G401 (cell line): ENCODE measurements around the gene B3GNT9. TPM values are rescaled to one million over a fixed set of nuclear protein-coding genes. Genes with fewer than 3 reads are reported as not detected.

Experiments
- DNase-seq: peaks from one replicate; pipeline ENCODE4 v3.0.0-alpha.2; 2015; ENCODE audit warnings: low spot score
- in situ Hi-C: cut with HindIII; loops from 2 replicates; pipeline ENCODE4 v1.10.0; 2016; ENCODE audit warnings: low sequenced_read_pairs, mixed read lengths
- total RNA-seq: library from RNA; depleted of rRNA; stranded (reverse); fragments of >200 nt; shearing (Covaris generic); gene quantifications from 2 replicates; pipeline ENCODE4 v1.2.3, GENCODE V29; 2014; rRNA removed

The B3GNT9 gene, protein sequence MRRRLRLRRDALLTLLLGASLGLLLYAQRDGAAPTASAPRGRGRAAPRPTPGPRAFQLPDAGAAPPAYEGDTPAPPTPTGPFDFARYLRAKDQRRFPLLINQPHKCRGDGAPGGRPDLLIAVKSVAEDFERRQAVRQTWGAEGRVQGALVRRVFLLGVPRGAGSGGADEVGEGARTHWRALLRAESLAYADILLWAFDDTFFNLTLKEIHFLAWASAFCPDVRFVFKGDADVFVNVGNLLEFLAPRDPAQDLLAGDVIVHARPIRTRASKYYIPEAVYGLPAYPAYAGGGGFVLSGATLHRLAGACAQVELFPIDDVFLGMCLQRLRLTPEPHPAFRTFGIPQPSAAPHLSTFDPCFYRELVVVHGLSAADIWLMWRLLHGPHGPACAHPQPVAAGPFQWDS
- total RNA-seq, result 0.55 TPM in 1 of 2 replicates, not detected in the other

- DNase-seq, result no peak
- in situ Hi-C loops, result no loop called here
Measured at GRCh38 chr16:67150833-67151396, at the start of gene B3GNT9. Gene B3GNT9, minus strand, starts transcription at chr16:67150998. Its CDS starts 513 bp downstream, at chr16:67150485.

GRCh38 chr16:67200491-67200890, 49.7 kb upstream of the B3GNT9 start:
- in situ Hi-C loops, result no loop called here
- DNase-seq, result no peak

- in situ Hi-C loops, result no loop called here
- DNase-seq, result no peak
Measured at GRCh38 chr16:67199808-67200198, 49.0 kb upstream of the B3GNT9 start.

GRCh38 chr16:67199011-67199807, 48.4 kb upstream of the B3GNT9 start, which contains the start of gene ELMO3:
Gene ELMO3, plus strand, starts transcription at chr16:67199131. Its CDS starts 196 bp downstream, at chr16:67199327.
- DNase-seq, result no peak
- in situ Hi-C loops, result no loop called here

- peak; percentile 64 for DNase-seq
- in situ Hi-C loops, result no loop called here
Measured at GRCh38 chr16:67198238-67198734, 47.5 kb upstream of the B3GNT9 start.

DNA sequence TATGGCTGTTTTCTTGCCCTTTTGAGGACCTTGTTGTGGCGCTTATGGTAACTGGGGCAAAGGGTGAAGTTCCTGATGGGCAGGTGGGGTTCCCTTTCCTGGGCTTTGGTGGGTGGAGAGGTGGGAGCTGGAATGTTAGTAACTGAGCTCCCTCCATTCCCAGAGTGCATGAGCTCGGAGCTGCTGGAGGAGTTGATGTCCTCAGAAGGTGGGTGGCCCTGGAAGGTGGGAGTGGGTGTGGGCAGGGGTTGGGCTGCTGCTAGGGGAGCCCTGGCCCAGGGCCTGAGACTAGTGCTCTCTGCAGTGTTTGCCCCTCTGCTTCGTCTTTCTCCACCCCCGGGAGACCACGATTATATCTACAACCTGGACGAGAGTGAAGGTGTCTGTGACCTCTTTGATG, 46.9 kb upstream of the B3GNT9 start:
- DNase-seq, result no peak
- in situ Hi-C loops, result no loop called here

- DNase-seq, result no peak
- in situ Hi-C loops, result no loop called here
Measured at GRCh38 chr16:67196881-67197280, 46.1 kb upstream of the B3GNT9 start.

DNA sequence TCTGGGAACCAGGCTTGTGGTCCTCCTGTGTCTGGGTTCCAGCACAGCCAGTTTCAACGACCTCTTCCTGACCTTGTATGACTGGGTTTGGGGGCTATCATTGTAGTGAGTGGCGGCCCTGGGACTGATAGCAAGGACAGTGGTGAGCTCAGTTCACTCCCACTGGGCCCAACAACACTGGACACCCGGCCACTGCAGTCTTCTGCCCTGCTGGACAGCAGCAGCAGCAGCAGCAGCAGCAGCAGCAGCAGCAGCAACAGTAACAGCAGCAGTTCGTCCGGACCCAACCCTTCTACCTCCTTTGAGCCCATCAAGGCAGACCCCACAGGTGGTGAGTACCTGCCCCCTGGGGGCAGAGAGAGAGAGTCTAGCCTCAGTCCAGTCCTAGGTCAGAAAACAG, 44.9 kb upstream of the B3GNT9 start:
- no peak for DNase-seq
- in situ Hi-C loops, result no loop called here

DNA sequence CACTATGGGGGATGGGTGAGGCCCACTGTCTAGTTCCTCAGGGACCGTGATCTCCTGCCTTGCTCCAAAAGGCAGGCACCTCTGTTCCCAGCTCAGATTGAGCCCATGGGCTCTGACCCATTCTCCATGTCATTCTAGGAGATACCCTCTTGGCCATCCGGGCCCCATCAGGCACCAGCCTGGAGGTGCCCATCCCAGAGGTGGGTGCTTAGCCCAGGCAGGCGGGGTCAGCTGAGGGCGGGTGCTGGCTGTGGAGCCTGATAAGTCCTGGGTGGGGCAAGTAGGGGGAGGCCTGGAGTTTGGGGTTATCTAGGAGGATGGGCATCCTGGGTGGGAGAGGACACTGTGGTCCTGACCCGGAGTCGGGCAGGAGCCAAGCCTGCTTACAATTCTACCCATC, 43.5 kb upstream of the B3GNT9 start:
- DNase-seq, result no peak
- in situ Hi-C loops, result no loop called here

- no peak for DNase-seq
- in situ Hi-C loops, result no loop called here
Measured at GRCh38 chr16:67193536-67193935, 42.7 kb upstream of the B3GNT9 start.

- no peak for DNase-seq
- in situ Hi-C loops, result no loop called here
Measured at GRCh38 chr16:67192781-67193361, 42.1 kb upstream of the B3GNT9 start.

DNA sequence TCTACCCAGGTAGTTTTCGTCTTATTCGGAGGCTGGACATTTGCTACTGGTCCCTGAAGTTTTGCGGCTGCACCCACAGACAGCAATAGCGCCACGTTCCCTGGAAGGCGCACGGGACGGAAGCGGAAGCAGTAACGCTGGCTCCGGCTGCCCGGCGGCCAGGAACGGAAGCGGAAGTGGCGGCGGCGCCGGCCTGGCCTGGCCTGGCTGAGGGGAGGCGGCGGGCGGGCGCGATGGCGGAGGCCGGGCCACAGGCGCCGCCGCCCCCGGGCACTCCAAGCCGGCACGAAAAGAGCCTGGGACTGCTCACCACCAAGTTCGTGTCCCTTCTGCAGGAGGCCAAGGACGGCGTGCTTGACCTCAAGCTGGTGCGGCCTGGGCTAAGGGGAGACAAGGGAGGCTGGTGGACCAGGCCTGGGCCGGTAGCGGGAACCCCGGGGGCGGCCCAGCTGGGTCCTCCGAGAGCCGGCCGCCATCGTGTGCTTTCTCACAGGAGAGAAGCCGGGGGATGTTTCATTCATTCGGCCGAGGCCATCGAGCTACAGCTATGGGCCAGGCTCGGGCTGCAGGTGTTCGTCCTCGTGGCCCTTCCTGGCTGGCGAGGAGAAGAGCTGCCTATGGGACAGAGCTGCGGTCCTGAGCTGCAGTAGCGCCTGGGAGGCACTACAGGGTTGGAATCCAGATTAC, 41.3 kb upstream of the B3GNT9 start, which contains the start of gene E2F4:
TSS of gene E2F4 (plus strand) at position 161 of the 687 bp plus-strand sequence. CDS start at position 234, 73 bp downstream.
- peak; percentile 94 for DNase-seq
- in situ Hi-C loops, result no loop called here

DNA sequence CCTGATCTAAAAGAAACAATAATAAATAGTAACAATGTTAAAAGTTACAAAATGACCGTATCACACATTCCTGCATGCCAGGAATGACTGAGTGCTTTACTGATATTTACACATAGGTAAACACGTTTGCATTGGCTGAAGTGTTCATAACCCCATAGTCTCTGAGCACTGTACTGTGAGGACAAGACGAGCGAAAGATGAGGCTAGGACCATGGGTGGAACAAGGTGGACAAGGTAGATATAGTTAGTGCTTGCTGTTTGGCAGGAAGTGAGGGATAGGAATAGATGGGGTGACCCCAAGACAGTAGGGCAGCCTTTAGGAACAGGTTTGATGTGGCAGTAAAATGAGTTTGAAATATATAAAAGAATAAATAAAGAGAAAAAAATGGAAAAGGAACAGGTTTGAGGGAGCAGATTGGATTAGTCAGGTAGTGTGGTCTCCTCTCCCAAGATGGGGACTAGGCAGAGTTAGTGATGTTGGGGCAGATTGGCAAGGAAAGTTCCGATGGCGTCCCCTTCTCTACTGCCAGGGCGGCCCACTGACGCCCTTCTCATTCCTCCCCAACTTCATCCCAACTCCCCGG, 40.7 kb upstream of the B3GNT9 start:
- DNase-seq, result no peak
- in situ Hi-C loops, result no loop called here

DNA sequence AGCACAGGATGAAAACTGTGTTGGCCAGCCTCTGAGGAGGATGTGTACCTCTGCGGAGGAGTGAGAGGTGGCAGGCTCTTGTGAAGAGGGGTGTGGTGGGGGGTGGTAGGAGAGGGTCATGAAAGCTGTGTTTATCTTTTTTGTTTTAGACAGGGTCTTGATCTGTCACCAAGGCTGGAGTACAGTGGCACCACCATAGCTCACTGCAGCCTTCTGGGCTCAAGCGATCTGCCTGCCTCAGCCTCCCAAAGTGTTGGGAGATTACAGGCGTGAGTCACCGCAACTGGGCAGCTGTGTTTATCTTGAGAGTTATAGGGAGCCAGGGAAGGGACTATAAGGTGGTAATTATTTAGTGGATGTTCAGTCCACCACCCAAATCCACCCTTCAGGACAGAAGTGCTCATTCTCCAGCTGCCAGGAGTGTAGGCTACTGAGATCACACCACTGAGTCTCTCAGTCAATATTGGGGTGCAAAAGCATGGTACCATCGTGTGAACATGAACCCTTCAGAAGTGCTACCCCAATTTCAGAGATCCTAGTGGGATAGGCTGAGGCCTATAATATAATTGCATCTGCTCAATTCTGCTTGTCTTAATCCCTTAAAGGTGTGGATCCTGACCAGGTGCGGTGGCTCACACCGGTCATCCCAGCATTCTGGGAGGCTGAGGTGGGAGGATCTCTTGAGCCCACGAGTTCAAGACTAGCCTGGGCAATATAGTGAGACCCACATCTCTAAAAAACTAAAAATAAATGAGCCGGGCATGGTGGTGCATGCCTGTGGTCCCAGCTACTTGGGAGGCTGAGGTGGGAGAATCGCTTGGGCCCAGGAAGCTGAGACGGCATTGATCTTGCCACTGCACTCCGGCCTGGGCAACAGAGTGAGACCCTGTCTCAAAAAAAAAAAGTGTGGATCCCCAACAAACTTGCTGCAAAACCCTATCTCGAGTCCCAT, 39.9 kb upstream of the B3GNT9 start:
- in situ Hi-C loops, result no loop called here
- DNase-seq, result no peak

GRCh38 chr16:67190041-67190440, 39.2 kb upstream of the B3GNT9 start, which contains the start of gene EXOC3L1:
Gene EXOC3L1, minus strand, starts transcription at chr16:67190136. Its CDS starts 460 bp downstream, at chr16:67189676.
- no peak for DNase-seq
- in situ Hi-C loops, result no loop called here

GRCh38 chr16:67188798-67189197, 38.0 kb upstream of the B3GNT9 start:
- in situ Hi-C loops, result no loop called here
- DNase-seq, result no peak

- in situ Hi-C loops, result no loop called here
Measured at GRCh38 chr16:67188323-67188722, 37.5 kb upstream of the B3GNT9 start.

More at GRCh38 chr16:67188323-67188722, 37.5 kb upstream of the B3GNT9 start:
- DNase-seq, result no peak
